Measurements from ENCODE around the gene CCDC33. TPM values are rescaled to one million over a fixed set of nuclear protein-coding genes. Genes with fewer than 3 reads are reported as not detected.

CCDC33 gene
- total RNA-seq, result under 1 TPM in 1 of 4 donors, not detected in 3; 0.40 TPM

- no peaks in the 10 kb centered on the region for H3K9me3 ChIP-seq
- H3K36me3 ChIP-seq, result no peaks in the 10 kb centered on the region
- no peaks in the 10 kb centered on the region for H3K27me3 ChIP-seq
- TF ChIP-seq CTCF (IDR thresholded peaks at IDR 0.05) (no peak), POLR2A (IDR thresholded peaks at IDR 0.05) (no peak)
- peaks cover 0 to 12% (median 0%) of the 10 kb centered on the region in 4 donors for H3K4me1 ChIP-seq
- no peak within 1 kb of the TSS for H3K4me3 ChIP-seq
- peak; percentile 20 to 77 (median 61) for DNase-seq
- peak within 1 kb of the TSS in 1 of 4 donors; percentile 61 for H3K27ac ChIP-seq
Measured at GRCh38 chr15:74235962-74236361, at the start of gene CCDC33. TSS of gene CCDC33 (plus strand) at chr15:74236326. CDS start at chr15:74236720, 394 bp downstream.

GRCh38 chr15:74188216-74188615, 47.9 kb upstream of the CCDC33 start:
- Histone ChIP-seq H3K27me3 (no peaks in the 10 kb centered on the region), H3K4me3 (no peak overlapping the region), H3K36me3 (no peaks in the 10 kb centered on the region), H3K4me1 (no peaks in the 10 kb centered on the region), H3K9me3 (no peaks in the 10 kb centered on the region), H3K27ac (no peak overlapping the region)
- no peak for DNase-seq
- no peak for TF ChIP-seq CTCF (IDR thresholded peaks at IDR 0.05)
- TF ChIP-seq POLR2A (IDR thresholded peaks at IDR 0.05), result no peak

DNA sequence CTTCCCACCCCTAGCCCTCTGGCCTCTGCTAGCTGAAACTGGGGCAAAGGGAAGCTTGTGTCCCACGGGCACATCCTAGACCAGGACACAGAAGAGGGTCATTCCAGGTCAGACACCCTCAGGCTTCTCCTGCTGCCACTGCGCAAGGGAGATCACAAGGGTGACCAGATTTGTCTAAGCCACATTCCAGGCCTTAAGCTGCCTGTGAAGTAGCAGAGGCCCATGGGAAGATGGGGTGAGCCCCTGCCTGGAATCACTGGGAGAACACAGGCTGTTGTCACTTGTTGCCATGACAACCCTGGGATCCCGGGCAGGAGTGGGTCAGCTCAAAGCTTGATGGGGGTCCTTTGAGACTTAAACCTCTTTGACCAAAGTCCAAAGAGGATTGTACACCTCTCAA, 44.3 kb upstream of the CCDC33 start:
- no peak overlapping the region for H3K27ac ChIP-seq
- H3K9me3 ChIP-seq, result no peaks in the 10 kb centered on the region
- no peak for DNase-seq
- no peak overlapping the region for H3K4me3 ChIP-seq
- no peaks in the 10 kb centered on the region for H3K27me3 ChIP-seq
- H3K36me3 ChIP-seq, result no peaks in the 10 kb centered on the region
- TF ChIP-seq POLR2A (IDR thresholded peaks at IDR 0.05) (no peak), CTCF (IDR thresholded peaks at IDR 0.05) (no peak)
- H3K4me1 ChIP-seq, result peaks cover 0 to 4% (median 0%) of the 10 kb centered on the region in 4 donors

- no peak for TF ChIP-seq CTCF (IDR thresholded peaks at IDR 0.05)
- TF ChIP-seq POLR2A (IDR thresholded peaks at IDR 0.05), result no peak
Measured at GRCh38 chr15:74192751-74193150, 43.4 kb upstream of the CCDC33 start.

GRCh38 chr15:74193299-74193718, 42.8 kb upstream of the CCDC33 start:
- Histone ChIP-seq H3K4me1 (peaks cover 0 to 4% (median 0%) of the 10 kb centered on the region in 4 donors), H3K4me3 (no peak overlapping the region)
- TF ChIP-seq CTCF (IDR thresholded peaks at IDR 0.05) (no peak), POLR2A (IDR thresholded peaks at IDR 0.05) (no peak)

More at GRCh38 chr15:74192751-74193150, 43.4 kb upstream of the CCDC33 start:
- no peaks in the 10 kb centered on the region for H3K9me3 ChIP-seq
- peaks cover 0 to 4% (median 0%) of the 10 kb centered on the region in 4 donors for H3K4me1 ChIP-seq
- no peak overlapping the region for H3K4me3 ChIP-seq
- no peak for DNase-seq
- no peak overlapping the region for H3K27ac ChIP-seq
- H3K36me3 ChIP-seq, result no peaks in the 10 kb centered on the region
- no peaks in the 10 kb centered on the region for H3K27me3 ChIP-seq

DNA sequence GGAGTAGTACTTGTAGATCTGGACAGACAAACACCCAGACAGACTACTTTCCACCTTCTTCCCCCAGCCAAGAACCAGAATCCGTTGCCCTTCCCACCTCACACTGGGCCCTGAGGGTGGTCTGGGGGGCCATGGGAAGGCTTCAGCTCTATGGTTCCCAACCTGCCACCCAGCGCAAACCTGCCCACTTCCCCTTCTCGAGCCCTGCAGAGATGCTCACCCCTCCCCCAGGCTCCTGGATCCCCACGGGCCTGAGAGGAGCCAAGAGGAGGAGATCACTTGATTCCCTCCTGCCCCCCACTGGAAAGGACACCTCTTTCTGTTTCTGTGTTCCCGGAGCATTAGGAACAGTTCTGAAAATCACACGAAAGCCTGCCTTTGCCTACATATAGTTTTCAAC, 42.2 kb upstream of the CCDC33 start:
- H3K27ac ChIP-seq, result no peak overlapping the region
- no peaks in the 10 kb centered on the region for H3K36me3 ChIP-seq
- no peak overlapping the region for H3K4me3 ChIP-seq

More at GRCh38 chr15:74193299-74193718, 42.8 kb upstream of the CCDC33 start:
- no peaks in the 10 kb centered on the region for H3K9me3 ChIP-seq
- no peaks in the 10 kb centered on the region for H3K36me3 ChIP-seq
- no peaks in the 10 kb centered on the region for H3K27me3 ChIP-seq
- no peak overlapping the region for H3K27ac ChIP-seq
- no peak for DNase-seq

More for the DNA sequence above, 42.2 kb upstream of the CCDC33 start:
- TF ChIP-seq POLR2A (IDR thresholded peaks at IDR 0.05) (no peak), CTCF (IDR thresholded peaks at IDR 0.05) (no peak)
- DNase-seq, result no peak
- Histone ChIP-seq H3K4me1 (peaks cover 0 to 4% (median 0%) of the 10 kb centered on the region in 4 donors), H3K9me3 (no peaks in the 10 kb centered on the region), H3K27me3 (no peaks in the 10 kb centered on the region)
